ENCODE measurements around the gene TMEM273.

Gene TMEM273

GRCh38 chr10:49115796-49116508, 72.2 kb downstream of the TMEM273 start:
- Mint-ChIP-seq H3K4me3 (peak overlapping the region; percentile 65), H3K4me1 (peaks cover 19% of the 10 kb centered on the region), H3K27me3 (ENCODE audit: low read depth, poor library complexity) (peaks cover 55% of the 10 kb centered on the region), H3K36me3 (ENCODE audit: low read depth) (no peaks in the 10 kb centered on the region), H3K27ac (no peak overlapping the region), H3K9me3 (no peaks in the 10 kb centered on the region)
- no peak for DNase-seq
- TF ChIP-seq CTCF (IDR thresholded peaks at IDR 0.05), result no peak

DNA sequence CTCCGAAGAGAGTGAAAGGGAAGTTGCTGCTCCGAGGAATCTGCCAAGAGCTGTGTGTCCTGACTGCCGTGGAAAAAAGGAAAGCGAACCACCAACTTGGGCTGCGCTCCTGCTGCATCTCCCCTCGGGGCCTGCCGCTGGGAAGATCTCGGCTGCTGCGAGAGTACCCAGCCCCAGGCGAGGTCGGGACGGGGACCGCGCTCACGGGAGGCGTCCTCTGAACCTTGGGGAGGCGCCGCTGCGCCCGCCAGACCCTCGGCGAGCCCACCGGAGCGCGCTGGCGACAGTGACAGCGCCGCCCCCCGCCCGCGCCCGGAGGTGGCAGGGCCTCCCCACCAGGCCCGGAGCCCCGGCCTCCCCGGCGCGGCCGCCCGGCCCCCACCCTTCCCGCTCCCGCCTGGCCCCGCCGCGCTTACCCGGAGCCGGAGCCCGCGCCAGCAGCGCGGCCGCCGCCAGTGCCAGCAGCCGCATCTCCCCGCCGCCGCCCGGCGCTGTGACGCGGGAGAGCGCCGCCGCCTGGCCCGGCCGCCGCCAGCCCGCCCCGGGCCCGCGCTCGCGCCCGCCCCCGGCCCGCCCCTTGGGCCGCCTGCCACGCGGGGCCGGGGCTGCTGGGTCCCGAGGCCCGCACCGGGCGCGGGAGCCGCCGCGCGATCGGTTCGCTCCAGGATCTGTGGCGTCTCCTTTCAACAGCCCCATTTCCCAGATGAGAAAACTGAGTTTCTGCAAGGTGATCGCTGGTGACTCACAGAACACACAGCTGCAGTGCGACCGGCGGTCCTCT, 73.0 kb downstream of the TMEM273 start, which contains the start of gene VSTM4:
Gene VSTM4 (minus strand): TSS at position 508 of the 781 bp plus-strand sequence. CDS start 37 bp downstream, at position 471.
- TF ChIP-seq CTCF (IDR thresholded peaks at IDR 0.05), result no peak
- H3K9me3 Mint-ChIP-seq, result no peaks in the 10 kb centered on the region
- H3K4me3 Mint-ChIP-seq, result peak within 1 kb of the TSS; percentile 86
- no peak within 1 kb of the TSS for H3K27ac Mint-ChIP-seq
- peaks cover 21% of the 10 kb centered on the region for H3K4me1 Mint-ChIP-seq
- peak; percentile 73 for DNase-seq
- no peaks in the 10 kb centered on the region for H3K36me3 Mint-ChIP-seq (ENCODE audit: low read depth)
- H3K27me3 Mint-ChIP-seq (ENCODE audit: low read depth, poor library complexity), result peaks cover 55% of the 10 kb centered on the region

GRCh38 chr10:49114718-49115014, 73.5 kb downstream of the TMEM273 start:
- H3K27ac Mint-ChIP-seq, result no peak overlapping the region
- TF ChIP-seq CTCF (IDR thresholded peaks at IDR 0.05), result no peak
- DNase-seq, result no peak
- H3K36me3 Mint-ChIP-seq (ENCODE audit: low read depth), result no peaks in the 10 kb centered on the region
- no peaks in the 10 kb centered on the region for H3K9me3 Mint-ChIP-seq
- H3K27me3 Mint-ChIP-seq (ENCODE audit: low read depth, poor library complexity), result peaks cover 56% of the 10 kb centered on the region
- peaks cover 24% of the 10 kb centered on the region for H3K4me1 Mint-ChIP-seq
- peak overlapping the region; percentile 86 for H3K4me3 Mint-ChIP-seq

DNA sequence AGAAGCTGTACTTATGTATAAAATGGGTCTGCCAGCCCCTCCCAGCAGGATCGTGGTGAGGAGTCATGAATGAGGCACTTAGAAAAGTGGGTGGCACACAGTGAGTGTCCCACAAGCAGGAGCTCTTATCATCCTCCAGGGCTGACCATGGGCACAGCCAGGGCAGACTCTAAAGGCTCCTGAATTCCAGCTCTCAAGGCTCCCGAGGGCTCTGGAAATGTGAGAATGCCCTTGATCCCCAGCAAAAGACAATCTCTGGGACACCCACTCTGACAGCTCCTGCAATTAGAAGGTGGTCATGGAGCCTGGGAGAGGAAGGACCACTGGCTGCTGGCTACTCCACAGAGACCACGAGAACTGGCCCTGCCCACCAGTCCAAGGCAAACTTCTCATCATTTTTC, 74.5 kb downstream of the TMEM273 start:
- TF ChIP-seq CTCF (IDR thresholded peaks at IDR 0.05), result no peak
- peaks cover 31% of the 10 kb centered on the region for H3K4me1 Mint-ChIP-seq
- no peak for DNase-seq
- no peak overlapping the region for H3K27ac Mint-ChIP-seq
- H3K36me3 Mint-ChIP-seq (ENCODE audit: low read depth), result no peaks in the 10 kb centered on the region
- H3K27me3 Mint-ChIP-seq (ENCODE audit: low read depth, poor library complexity), result peaks cover 61% of the 10 kb centered on the region
- H3K9me3 Mint-ChIP-seq, result no peaks in the 10 kb centered on the region
- H3K4me3 Mint-ChIP-seq, result peak overlapping the region; percentile 86

GRCh38 chr10:49112851-49113250, 75.3 kb downstream of the TMEM273 start:
- no peak overlapping the region for H3K4me3 Mint-ChIP-seq
- TF ChIP-seq CTCF (IDR thresholded peaks at IDR 0.05), result no peak
- no peak for DNase-seq
- H3K4me1 Mint-ChIP-seq, result peaks cover 26% of the 10 kb centered on the region
- no peak overlapping the region for H3K27ac Mint-ChIP-seq
- peaks cover 56% of the 10 kb centered on the region for H3K27me3 Mint-ChIP-seq (ENCODE audit: low read depth, poor library complexity)
- H3K36me3 Mint-ChIP-seq (ENCODE audit: low read depth), result no peaks in the 10 kb centered on the region
- H3K9me3 Mint-ChIP-seq, result no peaks in the 10 kb centered on the region

All from nephron progenitor cell (in vitro differentiated cells).